Fibroblast of skin of scalp (primary cell): ENCODE results near the gene TM4SF5. TPM values are rescaled to one million over a fixed set of nuclear protein-coding genes. Genes with fewer than 3 reads are reported as not detected.

ENCODE experiments used
- DNase-seq: peaks from one replicate; pipeline ENCODE4 v3.0.0-alpha.2; 2013
- polyA plus RNA-seq, 2 experiments: library from polyadenylated mRNA; unstranded; fragments of 120-200 nt; gene quantifications; one replicate each; pipeline ENCODE4 v1.2.1, GENCODE V29; 2013; ENCODE audit not compliant: insufficient read length in 2 of 2

The TM4SF5 gene
- polyA plus RNA-seq (2013, experiment 1 of 2; ENCODE audit: insufficient read length) = not detected
- not detected for polyA plus RNA-seq (2013, experiment 2 of 2; ENCODE audit: insufficient read length)

GRCh38 chr17:4771519-4772234 lies at the start of gene TM4SF5:
TSS of gene TM4SF5 (plus strand) at chr17:4771886. CDS start at chr17:4771923, 37 bp downstream.
- DNase-seq = no peak

- no peak for DNase-seq
Observed at GRCh38 chr17:4722678-4723240, 48.9 kb upstream of the TM4SF5 start.

- no peak for DNase-seq
Observed at GRCh38 chr17:4724650-4725049, 47.0 kb upstream of the TM4SF5 start.

- DNase-seq = no peak
Observed at GRCh38 chr17:4725646-4726310, 45.9 kb upstream of the TM4SF5 start.

- no peak for DNase-seq
Observed at GRCh38 chr17:4728124-4728523, 43.6 kb upstream of the TM4SF5 start.

- no peak for DNase-seq
Observed at GRCh38 chr17:4733073-4733531, 38.6 kb upstream of the TM4SF5 start.

GRCh38 chr17:4734857-4735475 lies 36.7 kb upstream of the TM4SF5 start:
- no peak for DNase-seq

- no peak for DNase-seq
Observed at GRCh38 chr17:4735876-4736651, 35.6 kb upstream of the TM4SF5 start.

- DNase-seq = no peak
Observed at GRCh38 chr17:4738136-4739121, 33.3 kb upstream of the TM4SF5 start.

- DNase-seq = peak; percentile 27
Observed at GRCh38 chr17:4739122-4740024, 32.3 kb upstream of the TM4SF5 start, which contains the start of the genes CXCL16 and ZMYND15. TSS of gene CXCL16 (minus strand) at chr17:4739928. CDS start at chr17:4739339, 589 bp downstream. TSS of gene ZMYND15 (plus strand) at chr17:4739833. CDS start at chr17:4740549, 716 bp downstream.

- DNase-seq = no peak
Observed at GRCh38 chr17:4740025-4740351, 31.7 kb upstream of the TM4SF5 start.

- no peak for DNase-seq
Observed at GRCh38 chr17:4740584-4740983, 31.1 kb upstream of the TM4SF5 start.

GRCh38 chr17:4741544-4741943 lies 30.1 kb upstream of the TM4SF5 start:
- no peak for DNase-seq

GRCh38 chr17:4742133-4742532 lies 29.6 kb upstream of the TM4SF5 start:
- DNase-seq = no peak

GRCh38 chr17:4742629-4743028 lies 29.1 kb upstream of the TM4SF5 start:
- no peak for DNase-seq

GRCh38 chr17:4743216-4743615 lies 28.5 kb upstream of the TM4SF5 start:
- no peak for DNase-seq

GRCh38 chr17:4743898-4744297 lies 27.8 kb upstream of the TM4SF5 start:
- no peak for DNase-seq

GRCh38 chr17:4744999-4745969 lies 26.4 kb upstream of the TM4SF5 start:
- DNase-seq = no peak

- no peak for DNase-seq
Observed at GRCh38 chr17:4747847-4748246, 23.8 kb upstream of the TM4SF5 start.
